Hippocampal formation (tissue), 2 donors: ENCODE results near the gene C1orf232.
A peak's percentile ranks its signal among the peaks of the same experiment; 100 is the strongest.

Experiments
- DNase-seq, 2 donors: peaks; one replicate each; lab custom pipeline; 2025; lab: John Stamatoyannopoulos, UW

C1orf232 gene

DNA sequence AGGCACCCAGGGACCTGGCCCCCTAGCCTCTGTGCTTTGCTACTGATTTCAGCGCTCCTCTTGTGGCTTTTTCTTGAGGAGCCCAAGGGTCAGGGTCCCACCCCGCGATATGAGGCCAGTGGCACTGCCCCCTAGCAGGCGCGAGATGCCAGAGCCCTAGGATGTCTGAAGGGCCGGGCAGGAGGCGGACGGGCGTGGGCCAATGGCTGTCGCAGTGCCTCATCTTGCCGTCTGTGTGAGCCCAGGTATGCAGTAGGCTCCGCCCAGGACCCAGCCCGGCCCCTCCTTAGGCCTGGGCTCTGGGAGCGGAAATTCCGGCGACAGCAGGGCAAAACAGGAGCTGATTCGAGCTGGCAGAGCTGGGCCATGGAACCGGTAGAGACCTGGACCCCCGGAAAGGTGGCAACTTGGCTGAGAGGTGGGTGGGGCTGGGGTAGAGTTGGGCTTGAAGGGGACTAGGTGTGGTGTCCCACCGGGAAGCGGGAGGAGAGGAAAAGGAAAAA, 8.5 kb upstream of the C1orf232 start, which contains the start of gene CNKSR1:
TSS of gene CNKSR1 (plus strand) at position 310 of the 503 bp plus-strand sequence. CDS start at position 367, 57 bp downstream.
- DNase-seq: no peak

DNA sequence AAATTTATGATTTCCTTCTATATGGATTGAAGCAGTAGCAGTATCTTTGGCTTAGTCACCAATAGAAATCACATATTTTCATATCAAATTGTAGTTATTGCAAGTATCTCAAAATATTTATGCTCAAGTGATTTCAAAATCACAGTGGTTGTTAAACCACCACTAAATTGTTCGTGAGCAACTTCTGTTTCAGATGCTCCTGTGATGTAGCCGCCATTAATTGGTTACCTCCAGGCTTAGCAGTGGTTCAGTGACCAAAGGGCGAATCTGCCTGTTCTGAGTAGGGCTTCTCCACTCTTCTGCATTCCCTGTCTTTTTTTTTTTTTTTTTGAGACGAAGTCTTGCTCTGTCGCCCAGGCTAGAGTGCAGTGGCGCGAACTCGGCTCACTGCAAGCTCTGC, 6.6 kb upstream of the C1orf232 start:
- no peak for DNase-seq

DNA sequence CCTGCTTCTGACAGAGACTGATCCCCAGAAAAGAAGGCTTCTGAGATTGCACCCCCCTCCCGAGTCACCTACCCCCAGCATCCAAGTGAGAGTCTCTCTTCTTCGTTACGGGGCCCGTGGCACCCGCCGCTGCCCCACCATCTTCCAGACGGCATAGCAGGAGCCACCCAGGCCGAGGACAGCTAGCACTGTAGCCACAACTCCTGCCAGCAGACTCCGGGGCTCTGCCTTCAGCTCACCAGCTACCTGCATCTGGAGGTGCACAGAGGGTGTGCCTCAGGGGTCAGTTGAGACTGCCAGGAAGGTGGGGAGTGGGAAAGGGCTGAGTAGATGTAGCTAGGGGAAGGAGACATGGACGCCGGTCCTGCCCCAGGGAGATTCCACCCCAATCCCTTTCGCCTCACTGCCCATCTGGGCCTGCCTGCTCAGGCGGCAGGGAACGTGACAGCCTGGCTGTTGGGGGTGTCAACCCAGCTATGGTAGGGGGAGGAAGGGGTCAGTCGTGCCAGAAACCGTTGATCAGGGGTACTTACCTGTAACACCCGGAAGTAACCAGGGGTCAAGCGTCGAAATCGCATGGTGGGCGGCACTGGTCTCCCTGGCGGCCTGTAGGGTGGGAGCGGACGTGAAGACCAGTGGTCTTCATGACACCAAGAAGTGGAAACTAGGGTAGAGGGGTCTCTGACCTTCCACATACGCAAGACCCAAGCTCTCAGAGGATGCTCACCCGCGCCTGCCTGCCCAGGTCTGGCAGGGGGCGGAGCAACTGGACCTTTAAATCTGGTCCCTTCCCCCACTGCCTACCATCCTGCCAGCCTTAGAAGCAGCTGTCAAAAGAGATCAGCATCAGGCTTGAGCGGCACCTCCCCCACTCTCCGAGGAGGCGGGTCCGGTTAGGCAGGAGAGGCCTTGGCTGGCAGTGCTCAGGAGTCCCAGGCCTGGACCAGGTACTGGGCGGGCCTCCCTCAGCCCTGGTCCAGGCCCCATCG, 2.6 kb upstream of the C1orf232 start, which contains the start of gene ZNF593OS:
TSS of gene ZNF593OS (minus strand) at position 749 of the 989 bp plus-strand sequence. CDS start at position 578, 171 bp downstream.
- DNase-seq: no peak

DNA sequence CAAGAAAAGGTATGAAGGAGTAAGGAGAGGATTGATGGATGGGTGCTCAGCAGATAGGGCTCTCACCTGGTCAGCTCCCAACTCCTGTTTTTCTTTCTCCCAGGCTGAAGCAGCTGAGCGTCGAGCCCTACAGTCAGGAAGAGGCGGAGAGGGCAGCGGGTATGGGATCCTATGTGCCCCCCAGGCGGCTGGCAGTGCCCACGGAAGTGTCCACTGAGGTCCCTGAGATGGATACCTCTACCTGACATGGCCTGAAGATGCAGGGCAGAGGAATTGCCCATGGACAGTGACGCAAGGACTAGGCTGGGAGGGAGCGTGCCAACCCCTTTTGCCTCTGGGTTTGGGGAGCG, 1.7 kb upstream of the C1orf232 start:
- DNase-seq: no peak

DNA sequence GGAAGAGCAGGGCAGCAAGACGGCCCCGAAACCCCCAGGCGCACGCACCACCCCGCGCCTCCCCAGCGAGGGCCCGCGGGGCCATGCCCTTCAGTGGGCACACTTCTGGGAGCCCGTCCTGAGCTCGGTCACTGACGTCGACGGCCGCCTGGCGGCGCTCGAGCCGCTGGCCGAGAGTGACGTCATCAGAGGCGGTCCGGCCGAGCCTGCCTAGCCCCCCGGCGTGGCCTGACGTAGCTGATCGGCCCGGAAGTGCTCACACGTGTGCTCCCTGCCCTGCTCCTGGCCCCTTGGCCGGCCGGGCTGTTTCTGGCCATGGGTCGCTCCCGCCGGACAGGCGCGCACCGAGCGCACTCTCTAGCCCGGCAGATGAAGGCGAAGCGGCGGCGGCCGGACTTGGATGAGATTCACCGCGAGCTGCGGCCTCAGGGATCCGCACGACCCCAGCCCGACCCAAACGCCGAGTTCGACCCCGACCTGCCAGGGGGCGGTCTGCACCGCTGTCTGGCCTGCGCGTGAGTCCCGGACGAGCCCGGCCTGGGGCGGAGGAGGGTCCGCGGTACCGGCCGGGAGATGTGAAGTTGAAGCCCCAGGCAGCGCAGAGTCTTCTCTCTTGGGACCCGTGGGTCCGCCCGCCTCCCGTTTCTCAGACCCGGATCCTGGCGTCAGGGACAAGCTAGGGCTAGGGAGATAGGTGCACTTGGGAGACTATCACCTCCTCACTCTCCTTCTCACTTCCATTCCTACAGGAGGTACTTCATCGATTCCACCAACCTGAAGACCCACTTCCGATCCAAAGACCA, 1.1 kb upstream of the C1orf232 start, which contains the start of gene ZNF593:
TSS of gene ZNF593 (plus strand) at position 240 of the 803 bp plus-strand sequence. CDS start at position 316, 76 bp downstream.
- peak; percentile 76 to 89 for DNase-seq

DNA sequence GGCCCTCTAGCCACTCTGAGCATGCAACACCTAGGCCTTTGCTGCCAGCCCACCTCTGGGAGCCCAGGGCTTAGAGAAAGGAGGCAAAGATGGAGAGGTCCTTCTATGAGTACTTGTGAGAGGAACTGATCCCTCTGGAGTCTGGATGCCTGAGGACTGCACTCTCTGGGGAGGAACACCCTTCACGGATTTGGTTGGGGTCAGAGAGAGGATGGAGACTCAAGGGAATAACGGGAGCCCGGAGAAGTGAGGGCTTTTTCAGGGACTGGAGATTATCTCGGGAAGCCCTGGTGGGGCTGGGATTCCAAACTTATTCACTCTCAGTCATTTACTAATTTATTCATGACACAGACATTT, 413 bp upstream of the C1orf232 start:
- no peak for DNase-seq

DNA sequence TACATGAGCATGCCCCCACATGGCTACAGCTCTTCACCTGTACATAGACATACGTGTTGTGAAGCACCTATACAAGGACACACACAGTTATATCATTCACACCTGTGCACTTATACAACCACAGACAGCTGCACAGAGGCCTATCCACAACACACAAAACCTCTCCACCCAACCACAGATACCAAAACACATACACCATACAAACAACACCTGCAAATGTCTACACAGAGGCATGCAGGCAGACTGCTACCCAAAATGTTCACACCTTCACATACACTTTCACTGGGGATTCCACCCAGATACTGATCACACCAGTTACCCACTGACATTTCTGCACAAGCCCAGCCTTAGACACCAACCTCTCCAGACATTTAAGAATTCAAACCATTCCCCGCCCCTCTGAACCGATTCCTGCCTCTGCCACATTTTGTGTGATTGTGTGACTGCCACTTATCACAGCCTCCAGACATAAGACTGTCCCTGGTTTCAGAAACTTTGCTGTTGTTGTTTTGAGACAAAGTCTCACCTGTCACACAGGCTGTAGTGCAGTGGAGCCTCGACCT, 2.0 kb downstream of the C1orf232 start:
- no peak for DNase-seq

DNA sequence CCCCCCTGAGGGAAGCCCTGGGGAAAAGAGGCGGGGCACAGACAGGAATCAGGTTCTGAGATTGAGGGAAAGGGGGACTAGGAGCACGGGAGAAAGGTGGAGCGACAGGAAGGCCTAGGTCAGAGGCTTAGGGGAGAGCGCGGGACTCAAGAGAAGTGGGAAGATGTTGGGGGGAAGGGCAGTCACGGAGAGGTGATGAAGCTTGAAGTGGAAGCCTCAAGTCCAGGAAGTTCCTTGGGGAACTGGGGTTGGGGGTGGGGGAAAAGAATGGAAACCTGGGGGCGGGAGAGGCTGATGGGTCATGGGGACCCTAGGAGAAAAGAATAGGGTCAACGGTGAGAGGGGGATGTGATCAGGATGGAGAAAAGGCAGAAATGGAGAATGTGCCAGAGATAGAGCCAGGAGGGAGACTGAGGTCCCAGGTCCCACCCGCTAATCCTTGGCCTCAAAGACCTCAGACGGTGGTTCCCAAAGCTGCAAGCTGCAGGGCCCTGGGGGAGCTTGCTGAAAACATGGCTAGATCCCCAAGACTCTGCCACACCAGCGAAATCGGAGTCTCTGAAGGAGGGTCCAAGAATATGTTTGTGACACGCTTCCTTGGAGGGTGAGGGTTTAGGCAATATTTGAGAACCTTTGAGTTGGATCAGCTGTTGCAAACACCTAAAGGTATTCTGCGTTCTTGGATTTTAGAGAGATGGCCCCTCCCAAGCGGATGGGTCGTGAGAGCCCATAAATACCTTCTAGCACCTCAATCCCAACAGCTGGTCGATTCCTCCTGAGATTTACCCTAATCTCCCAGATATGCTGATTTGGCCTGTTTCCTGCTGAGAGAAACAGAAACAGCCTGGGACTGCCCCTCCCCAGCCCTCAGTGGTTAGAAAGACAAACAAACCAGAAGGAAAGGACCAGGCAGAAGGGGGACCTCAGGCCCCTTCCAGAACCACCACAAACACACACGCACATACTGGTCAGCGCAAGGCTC, 3.6 kb downstream of the C1orf232 start:
- no peak for DNase-seq

DNA sequence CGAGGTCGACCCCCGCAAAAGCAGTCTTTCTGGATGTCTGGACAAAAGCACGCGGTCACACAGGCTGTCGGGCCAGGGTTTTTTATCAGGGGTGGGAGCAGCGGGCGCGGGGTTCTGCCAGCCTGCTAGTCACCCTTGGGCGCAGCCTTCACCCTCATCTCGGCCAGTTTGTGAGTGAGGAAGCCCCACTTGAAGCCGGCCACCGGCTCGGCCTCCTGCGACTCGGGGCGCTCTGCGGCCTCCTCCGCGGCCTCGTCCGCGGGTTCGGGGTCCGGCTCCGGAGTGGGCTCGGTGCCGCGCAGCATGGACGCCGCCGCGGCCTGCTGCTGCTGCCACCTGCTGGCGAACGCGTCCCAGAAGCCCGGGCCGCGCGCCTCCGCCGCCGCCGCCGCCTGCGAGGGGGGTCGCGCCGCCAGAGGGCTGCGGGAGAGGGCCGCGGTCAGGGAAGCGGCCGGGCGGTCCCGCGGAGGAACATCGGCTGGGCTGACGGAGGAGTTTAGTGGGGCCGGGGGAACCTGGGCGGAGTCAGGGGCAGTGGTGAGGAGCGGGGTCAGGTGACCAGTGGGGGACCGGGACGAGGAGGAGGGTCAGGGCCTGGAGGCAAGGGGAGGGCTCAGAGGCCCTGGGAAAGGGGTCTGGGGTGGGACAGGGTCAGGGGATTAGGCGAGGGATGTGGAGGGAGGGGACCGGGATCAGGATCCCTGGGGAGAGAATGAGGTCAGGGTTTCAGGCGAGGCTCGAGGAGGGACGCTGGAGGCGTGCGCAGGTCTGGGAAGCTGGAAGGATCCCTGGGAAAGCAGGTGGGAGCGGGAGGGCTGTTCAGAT, 4.5 kb downstream of the C1orf232 start:
- DNase-seq: peak in 1 of 2 donors; percentile 11

DNA sequence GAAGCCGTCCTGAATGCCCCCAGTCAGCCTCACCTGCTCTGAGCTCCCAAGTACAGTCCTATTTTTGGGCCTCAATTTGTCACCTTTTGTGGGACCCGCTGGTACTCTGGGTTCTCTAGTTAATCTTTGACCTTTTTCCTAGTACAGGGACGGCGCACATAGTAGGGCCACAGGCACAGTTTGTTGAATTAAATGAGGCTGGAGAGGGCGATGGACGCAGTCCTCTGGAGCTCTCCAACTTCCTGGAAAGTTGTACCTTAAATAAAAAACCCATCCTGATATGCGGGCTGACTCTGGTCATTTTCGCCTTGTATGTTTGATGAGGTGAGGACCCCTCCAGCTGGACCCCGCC, 5.1 kb downstream of the C1orf232 start:
- no peak for DNase-seq

DNA sequence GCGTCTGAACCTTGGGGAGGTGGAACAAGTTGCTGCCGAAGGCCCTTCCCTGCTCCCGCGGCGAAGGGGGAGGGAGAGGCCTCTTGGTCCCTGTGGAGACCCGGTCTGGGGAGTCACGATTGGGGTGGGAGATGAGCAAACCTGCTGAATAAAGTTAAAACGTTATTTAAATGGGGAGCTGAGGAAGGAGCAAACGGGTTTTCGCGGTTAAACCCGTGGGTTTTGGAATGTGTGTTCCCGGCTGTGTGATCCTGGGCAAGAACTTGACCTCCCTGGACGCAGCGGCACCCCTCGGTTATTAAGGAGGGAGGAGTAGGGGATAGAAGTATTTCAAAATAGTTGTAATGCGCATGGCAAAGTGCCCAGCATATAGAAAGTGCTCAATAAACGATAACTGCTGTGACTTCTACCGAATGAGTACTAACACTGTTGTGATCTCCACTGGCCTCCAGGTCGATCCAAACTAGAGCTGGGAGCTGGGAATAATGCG, 6.5 kb downstream of the C1orf232 start:
- no peak for DNase-seq

DNA sequence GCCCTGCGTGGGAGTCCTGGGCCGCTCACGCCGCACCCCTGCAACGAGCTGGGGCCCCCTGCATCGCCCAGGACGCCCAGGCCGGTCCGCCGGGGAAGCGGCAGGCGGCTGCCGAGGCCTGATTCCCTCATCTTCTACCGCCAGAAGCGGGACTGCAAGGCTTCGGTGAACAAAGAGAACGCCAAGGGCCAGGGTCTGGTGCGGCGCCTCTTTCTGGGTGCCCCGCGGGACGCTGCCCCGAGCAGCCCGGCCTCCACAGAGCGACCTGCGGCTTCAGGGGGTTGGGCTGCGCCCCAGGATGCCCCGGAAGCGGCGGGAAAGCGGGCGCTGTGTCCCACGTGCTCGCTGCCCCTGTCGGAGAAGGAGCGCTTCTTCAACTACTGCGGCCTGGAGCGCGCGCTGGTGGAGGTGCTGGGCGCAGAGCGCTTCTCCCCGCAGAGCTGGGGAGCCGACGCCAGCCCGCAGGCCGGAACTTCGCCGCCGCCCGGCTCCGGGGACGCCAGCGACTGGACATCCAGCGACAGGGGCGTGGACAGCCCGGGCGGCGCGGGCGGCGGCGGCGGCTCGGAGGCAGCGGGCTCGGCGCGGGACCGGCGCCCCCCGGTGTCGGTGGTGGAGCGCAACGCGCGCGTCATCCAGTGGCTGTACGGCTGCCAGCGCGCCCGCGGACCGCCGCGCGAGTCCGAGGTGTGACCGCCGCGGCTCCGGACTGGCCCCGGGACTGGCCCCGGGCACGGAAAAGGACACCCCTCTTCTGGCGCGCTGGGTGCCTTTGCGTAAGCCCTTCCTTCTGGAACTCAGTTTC, 7.1 kb downstream of the C1orf232 start:
- peak; percentile 26 to 59 for DNase-seq

DNA sequence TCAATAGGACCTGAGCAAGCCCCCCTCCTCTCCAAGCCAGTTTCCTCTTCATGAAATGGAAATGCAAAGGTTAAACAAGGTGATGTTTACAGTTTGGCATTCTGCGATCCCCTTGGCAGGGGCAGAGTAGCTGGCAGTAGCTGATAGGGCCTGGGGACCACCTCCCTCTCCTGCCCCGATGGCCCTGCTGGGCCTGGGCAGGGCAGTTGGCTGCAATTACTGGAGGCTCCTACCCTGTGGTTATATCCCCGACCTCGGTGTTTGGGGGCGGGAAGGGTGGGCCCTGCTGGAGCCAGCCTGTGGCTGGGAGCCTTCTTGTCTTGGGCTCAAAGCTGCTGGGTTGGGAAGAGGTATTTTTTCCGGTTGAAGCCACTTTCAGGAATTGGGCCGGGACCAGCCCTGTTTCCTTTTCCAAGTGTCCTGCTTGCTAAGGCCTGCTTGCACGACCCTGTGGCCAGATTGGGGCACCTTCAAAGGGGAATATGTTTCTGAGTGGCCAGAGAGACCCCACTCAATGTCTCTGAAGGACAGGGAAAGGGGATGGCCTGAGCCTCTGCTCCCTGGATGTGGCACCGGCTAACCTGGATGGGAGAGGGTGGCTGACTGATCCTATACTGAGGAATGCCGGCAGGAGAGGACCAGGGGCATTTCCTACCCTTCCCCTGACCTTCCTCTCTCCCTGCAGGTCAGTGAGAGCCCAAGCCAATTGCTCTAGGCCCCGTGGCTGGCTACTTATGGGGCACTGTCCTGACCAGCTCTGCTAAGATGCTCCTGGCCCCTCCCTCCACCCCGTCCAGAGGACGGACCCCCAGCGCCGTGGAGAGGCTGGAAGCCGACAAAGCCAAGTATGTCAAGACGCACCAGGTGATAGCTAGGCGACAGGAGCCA, 8.0 kb downstream of the C1orf232 start:
- no peak for DNase-seq

DNA sequence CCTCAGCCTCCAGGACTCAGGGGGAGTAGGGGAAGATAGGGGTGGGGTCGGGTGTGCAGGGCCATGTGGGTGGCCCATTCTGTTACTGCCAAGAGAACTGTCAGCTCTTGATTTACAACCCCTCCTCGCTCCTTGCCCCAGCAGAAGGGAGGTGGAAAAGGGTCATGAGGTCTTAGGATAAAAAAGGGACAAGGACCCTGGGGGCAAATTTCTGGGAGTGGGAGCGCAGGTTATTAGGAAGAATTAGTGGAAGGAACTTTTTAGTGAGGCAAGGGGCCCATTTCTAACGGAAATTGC, 9.1 kb downstream of the C1orf232 start:
- no peak for DNase-seq

DNA sequence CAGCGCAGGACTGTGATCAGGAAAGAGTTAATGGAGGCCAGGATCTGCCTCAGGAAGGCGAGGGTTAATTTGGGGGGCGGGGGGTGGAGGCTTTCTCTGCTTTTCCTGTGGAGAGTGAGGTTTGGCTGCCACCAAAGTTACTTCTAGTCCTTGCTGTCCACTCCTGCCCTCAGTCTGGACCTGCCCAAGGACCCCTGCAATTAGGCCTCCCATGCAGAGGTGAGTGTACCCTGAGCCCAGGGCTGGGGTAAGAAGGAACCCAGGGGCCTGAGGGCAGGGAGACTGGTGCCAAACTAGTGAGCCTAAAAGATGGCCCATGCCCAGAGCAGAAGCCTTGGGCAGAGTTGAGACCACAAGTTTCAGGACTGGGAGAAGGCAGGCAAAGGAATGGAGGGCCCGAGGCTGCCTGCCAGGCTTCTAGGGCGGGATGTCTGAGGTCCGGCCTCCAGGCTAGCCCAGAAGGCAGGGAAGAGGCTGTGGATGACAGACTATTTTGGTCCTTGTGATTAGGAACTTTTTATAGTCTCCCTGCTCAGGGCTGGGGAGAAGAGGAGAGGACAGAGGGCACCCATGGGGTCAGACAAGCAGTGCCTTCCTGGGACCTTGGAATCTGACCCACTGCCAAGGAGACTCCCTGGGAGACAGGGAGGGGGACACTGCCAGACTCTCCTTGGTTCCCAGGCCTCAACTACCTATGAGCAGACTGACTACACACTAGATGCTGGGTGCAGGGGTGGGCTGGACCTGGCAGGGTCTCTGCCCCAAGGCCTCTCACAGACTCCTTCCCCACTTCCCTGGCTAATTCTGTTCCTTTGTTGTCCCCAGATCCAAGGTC, 9.6 kb downstream of the C1orf232 start, which contains the start of gene FAM110D:
TSS of gene FAM110D (plus strand) at position 172 of the 835 bp plus-strand sequence. CDS start 2,213 bp downstream, outside the sequence.
- no peak for DNase-seq

DNA sequence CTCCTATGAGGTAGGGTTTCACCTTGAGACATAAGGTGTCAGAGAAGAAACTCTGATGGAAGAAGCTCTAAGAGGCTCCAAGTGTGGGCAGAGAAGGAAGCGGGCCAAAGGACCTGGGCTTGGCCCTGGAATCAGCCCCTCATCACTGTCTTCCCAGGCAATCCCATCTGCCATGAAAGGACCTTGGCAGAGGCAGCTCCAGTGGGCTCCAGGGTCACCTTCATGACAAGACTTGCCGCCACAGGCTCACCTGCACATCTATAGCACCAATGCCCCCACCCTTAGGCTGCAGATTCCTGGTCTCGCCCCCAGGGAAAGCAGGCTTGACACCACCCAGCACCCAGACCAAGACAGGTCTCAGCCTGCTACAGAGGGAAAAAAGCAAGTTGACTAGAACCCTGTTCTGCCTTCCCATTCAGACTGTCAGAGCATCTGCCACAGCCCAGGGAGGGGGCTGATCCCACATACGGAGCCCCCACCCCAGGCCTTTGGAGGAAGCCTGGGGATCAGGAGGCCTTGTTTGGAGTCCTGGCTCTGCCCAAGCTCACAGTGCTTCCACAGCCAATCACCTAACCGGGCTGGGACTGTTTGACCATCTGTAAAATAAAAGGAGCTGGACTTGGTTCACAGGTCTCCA, 10.4 kb downstream of the C1orf232 start:
- no peak for DNase-seq
